ENCODE results near the gene CDH13.
"Not testable (repeated sequence)": the region's sequence is repeated elsewhere in the genome, so short reads cannot be mapped to it uniquely, and the experiment has no call there.

CDH13 gene

GRCh38 chr16:82899006-82899405, 272.2 kb downstream of the CDH13 start:
- no peak for DNase-seq

- DNase-seq: no peak
Measured at GRCh38 chr16:82899731-82900450, 273.1 kb downstream of the CDH13 start.

GRCh38 chr16:82900559-82900958, 273.8 kb downstream of the CDH13 start:
- no peak for DNase-seq

- no peak for DNase-seq
Measured at GRCh38 chr16:82911925-82912324, 285.2 kb downstream of the CDH13 start.

- no peak for DNase-seq
Measured at GRCh38 chr16:82915139-82915824, 288.5 kb downstream of the CDH13 start.

- DNase-seq: no peak
Measured at GRCh38 chr16:82917886-82918595, 291.3 kb downstream of the CDH13 start.

GRCh38 chr16:82924075-82924854, 297.5 kb downstream of the CDH13 start:
- DNase-seq: no peak

- DNase-seq: no peak
Measured at GRCh38 chr16:82926500-82926899, 299.7 kb downstream of the CDH13 start.

- DNase-seq: not testable (repeated sequence)
Measured at GRCh38 chr16:82933933-82934332, 307.2 kb downstream of the CDH13 start.

- no peak for DNase-seq
Measured at GRCh38 chr16:82935766-82936165, 309.0 kb downstream of the CDH13 start.

- DNase-seq: no peak
Measured at GRCh38 chr16:82936941-82937551, 310.3 kb downstream of the CDH13 start.

GRCh38 chr16:82937926-82938520, 311.3 kb downstream of the CDH13 start:
- DNase-seq: no peak

- DNase-seq: no peak
Measured at GRCh38 chr16:82943371-82943770, 316.6 kb downstream of the CDH13 start.

- no peak for DNase-seq
Measured at GRCh38 chr16:82945420-82946101, 318.8 kb downstream of the CDH13 start.

GRCh38 chr16:82947698-82948097, 320.9 kb downstream of the CDH13 start:
- DNase-seq: no peak

GRCh38 chr16:82949016-82949415, 322.2 kb downstream of the CDH13 start:
- no peak for DNase-seq

- DNase-seq: no peak
Measured at GRCh38 chr16:82953517-82953916, 326.7 kb downstream of the CDH13 start.

- no peak for DNase-seq
Measured at GRCh38 chr16:82954224-82954929, 327.6 kb downstream of the CDH13 start.

- DNase-seq: no peak
Measured at GRCh38 chr16:82955741-82956348, 329.1 kb downstream of the CDH13 start.

GRCh38 chr16:82957212-82957611, 330.4 kb downstream of the CDH13 start:
- DNase-seq: no peak

All from cerebellar nuclear complex (tissue), 1 donor.